HG03064 (cell line): Measurements from ENCODE around the gene PDZRN3.

Experiments
- ATAC-seq: cut with Tn5 transposase; IDR thresholded peaks from one replicate; pipeline ENCODE4 v1.9.1; 2021; ENCODE audit warnings: low read depth; ENCODE audit not compliant: unreplicated experiment

Gene PDZRN3

DNA sequence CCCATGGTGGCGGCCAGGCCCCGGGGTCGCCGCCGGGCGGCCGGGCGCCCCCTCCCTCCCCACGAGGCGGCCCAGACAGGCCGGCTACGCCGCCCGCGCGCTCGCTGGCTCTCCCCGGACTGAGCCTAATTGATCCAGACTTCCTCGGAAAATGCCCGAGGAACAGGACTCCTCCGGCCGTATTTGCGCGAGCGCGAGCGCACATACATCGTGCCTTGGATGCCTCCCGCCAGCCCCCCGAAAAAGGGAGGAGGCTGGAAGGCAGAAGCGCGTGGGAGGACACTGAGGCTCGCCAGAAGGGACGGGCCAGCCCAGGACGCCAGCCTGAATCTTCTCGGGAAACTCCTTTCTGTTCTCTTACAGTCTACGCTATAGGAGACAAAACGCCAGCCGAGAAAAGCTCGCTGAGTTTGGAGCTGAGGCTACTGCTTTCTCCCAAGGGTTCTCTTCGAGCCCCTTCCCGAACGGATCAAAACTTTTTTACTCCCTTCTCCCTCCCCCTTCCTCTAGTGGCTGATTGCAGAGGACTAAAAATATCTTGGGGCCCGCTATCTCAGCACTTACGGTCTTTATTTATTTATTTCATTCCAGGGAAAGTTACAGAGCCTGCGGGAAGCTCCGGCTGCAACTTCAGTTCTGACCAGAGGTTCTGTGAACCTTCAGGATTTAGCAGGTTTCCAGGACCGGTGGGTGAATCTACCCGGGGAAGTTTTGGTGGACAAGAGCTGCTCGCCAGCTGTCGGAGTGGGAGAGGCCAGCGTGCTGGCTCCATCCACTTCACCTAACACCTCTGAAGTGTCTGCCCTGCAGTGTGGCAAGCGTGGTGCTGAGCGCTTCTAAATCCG lies at the start of gene PDZRN3:
TSS of gene PDZRN3 (minus strand) at position 121 of the 845 bp plus-strand sequence.
- no peak for ATAC-seq

GRCh38 chr3:73674280-73674679 lies 49.5 kb upstream of the PDZRN3 start:
- ATAC-seq: no peak

GRCh38 chr3:73669260-73669659 lies 44.5 kb upstream of the PDZRN3 start:
- ATAC-seq: no peak

DNA sequence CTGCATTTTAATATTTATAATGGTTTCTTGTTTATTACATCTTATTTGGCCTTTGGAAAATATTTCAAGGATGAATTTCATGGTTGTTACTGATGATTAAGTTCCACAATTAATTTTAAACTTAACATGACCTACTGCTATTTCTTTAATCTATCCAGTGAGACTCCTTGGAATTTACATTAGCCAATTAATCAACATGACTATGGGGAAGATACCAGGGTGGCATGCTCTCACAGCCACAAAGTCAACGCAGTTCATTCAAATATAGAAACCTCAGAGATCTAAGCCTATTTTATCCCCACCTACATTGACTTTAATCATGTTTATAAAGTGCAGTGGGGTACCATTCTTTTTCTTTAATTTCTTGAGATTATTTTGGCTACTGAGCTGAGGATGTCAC lies 43.6 kb upstream of the PDZRN3 start:
- no peak for ATAC-seq

DNA sequence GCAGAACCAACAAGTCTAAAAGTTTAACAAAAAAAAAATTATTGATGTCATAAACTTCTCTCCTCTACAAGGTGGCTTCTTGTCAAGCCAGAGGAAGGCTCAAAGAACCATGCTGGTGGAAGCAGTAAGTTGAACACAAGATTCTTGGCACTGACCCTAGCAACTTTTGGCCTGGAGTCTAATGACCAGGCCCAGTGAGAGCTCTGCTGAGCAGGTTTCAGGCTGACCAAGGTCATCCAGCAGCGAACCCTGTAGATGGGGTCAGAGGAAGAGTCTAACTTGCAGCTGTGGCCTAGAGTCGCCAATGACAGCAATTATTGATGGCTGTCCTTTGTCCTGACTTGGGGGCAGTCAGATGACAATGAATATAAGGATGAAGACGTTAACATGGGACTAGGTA lies 43.1 kb upstream of the PDZRN3 start:
- ATAC-seq: no peak

DNA sequence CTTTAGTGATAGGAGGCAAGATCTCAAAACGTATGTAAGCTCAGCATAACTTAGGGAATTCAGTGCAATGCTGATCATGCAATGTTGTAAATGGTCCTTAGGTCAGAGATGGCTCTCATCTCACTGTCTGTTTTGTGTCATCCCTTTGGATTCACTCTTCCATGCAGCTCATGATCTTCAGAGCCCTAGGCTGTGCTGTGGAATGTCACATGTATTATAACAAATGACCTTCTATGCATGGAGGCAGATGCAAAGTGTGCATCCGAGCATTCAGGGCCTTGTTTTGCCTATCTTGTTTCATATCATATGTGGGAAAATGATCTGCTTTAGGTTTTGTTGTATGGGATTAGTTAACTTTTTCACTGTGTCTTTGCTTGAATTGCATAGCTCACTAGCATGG lies 40.5 kb upstream of the PDZRN3 start:
- ATAC-seq: no peak

GRCh38 chr3:73664389-73664788 lies 39.6 kb upstream of the PDZRN3 start:
- ATAC-seq: no peak

GRCh38 chr3:73663495-73663894 lies 38.8 kb upstream of the PDZRN3 start:
- no peak for ATAC-seq

GRCh38 chr3:73661265-73661664 lies 36.5 kb upstream of the PDZRN3 start:
- ATAC-seq: no peak

GRCh38 chr3:73658227-73658626 lies 33.5 kb upstream of the PDZRN3 start:
- no peak for ATAC-seq

GRCh38 chr3:73657186-73657585 lies 32.4 kb upstream of the PDZRN3 start:
- no peak for ATAC-seq

DNA sequence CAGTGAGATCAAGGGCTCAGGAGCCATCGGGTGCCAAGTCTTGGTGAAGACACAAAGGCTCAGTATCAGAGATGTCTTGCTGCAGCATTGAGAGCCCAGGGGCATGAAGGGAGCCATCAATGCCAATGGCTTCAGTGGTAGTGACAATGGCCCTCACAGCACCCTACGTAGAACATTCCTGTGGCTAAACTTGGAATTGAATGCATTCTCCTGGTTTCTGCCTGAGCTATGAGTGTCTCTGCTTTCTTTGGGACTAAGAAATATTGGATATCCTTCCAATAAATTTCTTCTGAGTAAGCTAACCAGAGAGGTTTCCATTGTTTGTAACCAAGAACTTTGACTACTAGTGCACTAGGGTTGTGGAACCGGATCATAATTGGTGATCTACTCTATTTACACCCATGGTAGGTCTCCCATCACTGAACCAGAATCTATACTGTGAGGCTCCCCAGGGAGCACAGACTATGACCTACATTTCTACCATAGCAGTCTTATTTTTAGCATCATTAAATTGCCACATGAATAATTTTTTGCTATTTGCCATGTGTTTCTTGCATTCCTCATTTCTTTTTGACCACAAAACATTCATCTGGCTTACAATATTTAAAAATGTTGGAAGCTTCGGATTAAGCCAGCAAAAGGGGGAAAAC lies 31.6 kb upstream of the PDZRN3 start:
- no peak for ATAC-seq

- ATAC-seq: no peak
Observed at GRCh38 chr3:73655197-73655596, 30.5 kb upstream of the PDZRN3 start.

DNA sequence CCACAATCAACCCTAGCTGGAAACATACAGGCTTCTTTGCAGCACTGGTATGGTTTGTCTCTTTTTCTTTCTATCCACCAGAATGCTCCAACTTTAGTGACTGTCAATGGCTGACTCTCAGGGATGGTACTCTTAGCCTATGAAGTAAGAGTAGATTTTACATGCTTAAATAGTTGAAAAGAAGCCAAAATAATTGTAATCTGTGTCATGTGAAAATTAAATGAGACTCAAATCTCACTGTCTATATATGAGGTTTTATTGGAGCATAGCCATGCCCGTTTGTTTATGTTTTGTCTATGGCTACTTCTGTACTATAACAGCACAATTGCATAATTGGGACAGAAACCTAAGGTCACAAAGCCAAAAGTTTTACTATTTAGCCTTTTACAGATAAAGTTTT lies 29.1 kb upstream of the PDZRN3 start:
- no peak for ATAC-seq

DNA sequence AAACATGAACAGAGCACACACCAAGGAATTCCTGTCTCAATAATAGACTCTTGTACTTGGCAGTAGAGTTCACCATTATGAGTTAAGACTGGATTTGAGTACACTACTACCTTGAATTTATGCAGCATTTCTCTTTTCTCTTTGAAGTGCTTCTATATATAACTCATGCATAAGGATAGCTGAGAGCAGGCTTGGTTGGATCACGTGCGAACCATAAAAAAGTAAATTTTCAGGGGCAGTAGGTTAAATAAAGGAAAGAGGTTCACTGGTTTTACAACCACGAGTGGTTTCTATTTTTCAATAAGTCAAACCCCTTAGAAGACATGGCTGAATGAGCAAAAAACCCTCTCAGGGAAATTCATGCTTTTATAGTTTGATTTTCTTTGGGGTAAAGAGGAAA lies 28.6 kb upstream of the PDZRN3 start:
- no peak for ATAC-seq

DNA sequence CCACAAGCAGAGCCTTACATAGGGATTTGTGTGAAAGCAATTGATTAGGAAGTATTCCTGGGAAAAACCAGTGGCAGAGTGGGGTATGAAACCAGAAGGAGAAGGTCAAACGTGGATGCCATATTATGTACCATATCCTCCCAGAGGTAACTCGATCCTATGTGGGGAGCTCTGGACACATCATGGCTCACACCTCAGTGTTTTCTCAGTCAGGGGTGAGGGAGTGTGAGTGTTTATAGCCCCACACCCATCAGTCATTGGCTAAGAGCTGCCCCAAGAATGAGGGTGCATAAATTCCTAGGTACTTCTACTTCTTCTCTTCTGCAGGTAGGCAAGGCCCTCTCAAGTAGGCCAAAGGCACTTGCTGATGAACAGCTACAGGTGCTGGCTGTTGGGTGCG lies 28.2 kb upstream of the PDZRN3 start:
- no peak for ATAC-seq

DNA sequence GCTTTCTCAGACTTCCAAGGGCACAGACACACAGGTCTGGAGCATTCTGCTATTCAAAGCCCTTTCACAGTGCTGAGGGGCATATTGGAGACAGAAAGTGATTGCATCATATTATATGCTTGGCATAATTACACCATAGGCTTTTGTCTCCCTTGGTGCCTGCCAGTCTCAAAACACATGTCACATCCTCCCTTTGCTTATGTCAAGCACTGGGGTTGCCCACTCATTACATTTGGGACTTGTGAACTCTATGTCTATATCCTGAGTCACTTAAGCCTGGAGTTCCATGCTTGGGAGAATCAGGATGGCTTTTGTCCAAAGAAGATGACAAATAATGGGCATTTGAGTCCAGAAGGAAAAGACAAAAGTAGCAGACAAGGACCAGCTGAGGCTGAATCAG lies 12.3 kb upstream of the PDZRN3 start:
- no peak for ATAC-seq

DNA sequence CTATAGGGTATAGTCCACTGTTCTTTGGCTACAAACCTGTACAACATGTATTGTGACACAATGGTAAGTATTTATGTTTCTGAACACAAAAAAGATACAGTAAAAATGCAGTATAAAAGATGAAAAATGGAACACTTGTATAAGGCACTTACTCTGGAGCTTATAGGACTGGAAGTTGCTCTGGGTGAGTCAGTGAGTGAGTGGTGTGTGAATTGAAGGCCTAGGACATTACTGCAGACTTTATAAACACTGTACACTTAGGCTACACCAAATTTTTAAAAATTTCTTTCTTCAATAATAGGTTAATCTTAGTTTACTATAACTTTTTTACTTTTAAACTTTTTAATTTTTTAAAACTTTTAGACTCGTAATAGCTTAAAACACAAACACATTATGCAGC lies 10.5 kb upstream of the PDZRN3 start:
- ATAC-seq: no peak

DNA sequence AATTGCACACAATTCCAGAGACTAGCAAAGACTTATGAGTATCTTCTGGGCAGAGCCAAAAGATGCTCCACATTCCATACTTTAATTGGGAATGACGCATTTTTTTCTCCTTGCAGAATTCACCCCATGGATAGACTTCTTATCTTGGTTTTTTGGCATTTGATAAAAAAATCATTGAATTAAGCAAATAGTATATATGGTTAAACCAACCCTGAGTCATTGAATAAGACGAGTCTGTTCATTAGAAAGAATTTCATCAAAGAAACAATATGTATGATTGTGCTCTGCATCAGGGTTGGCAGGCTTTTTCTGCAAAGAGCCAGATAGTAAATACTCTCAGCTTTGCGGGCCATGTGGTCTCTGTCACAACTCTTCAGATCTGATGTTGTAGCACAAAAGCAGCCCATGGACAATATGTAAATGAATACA lies 9.2 kb upstream of the PDZRN3 start:
- no peak for ATAC-seq

GRCh38 chr3:73633453-73633852 lies 8.7 kb upstream of the PDZRN3 start:
- ATAC-seq: no peak

DNA sequence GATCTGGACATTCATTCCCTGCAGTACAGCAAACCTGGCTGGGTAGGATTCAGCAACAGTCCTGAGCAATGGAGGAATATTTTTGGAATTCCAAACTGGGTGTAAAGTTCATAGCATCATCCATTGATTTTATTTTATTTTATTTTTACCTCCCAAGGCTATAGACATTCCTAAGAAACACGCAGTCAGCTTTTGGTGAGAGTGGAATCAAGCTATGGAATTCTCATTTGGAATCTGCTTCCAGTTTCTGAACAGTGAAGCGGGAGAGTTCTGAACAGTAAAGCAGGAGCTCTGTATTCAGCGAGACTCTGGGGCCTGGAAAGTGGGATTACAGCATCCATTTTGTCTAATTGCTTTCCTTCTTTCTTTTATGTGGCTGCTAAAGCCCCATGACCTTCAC lies 1.4 kb upstream of the PDZRN3 start:
- no peak for ATAC-seq
